IMR-90 (cell line): ENCODE measurements around the gene CCDC88B. TPM values are rescaled to one million over a fixed set of nuclear protein-coding genes. Genes with fewer than 3 reads are reported as not detected.

Experiments used
- ATAC-seq: fragments of 200-7000 bp; cut with Tn5 transposase; 2 replicates; pipeline ENCODE4 v1.9.1; 2020; ENCODE audit warnings: low read depth, mild to moderate bottlenecking, moderate library complexity
- BruUV-seq: library from RNA; stranded (reverse); fragments of 400-500 nt; replicated peaks from 2 replicates; lab custom pipeline; 2021; lab: Mats Ljungman, UMichigan
- CTCF ChIA-PET: fragments of 300-600 bp; formaldehyde crosslinking; extraction: SDS; loops from one replicate; lab custom pipeline; 2021; ENCODE audit warnings: antibody characterized with exemption; lab: Yijun Ruan, JAX
- POLR2A ChIA-PET: fragments of 300-600 bp; sonication (Branson Sonifier 250); formaldehyde crosslinking; loops from one replicate; lab custom pipeline; 2022; ENCODE audit warnings: antibody characterized with exemption; ENCODE audit not compliant: unreplicated experiment; lab: Charles Lee
- DNase-seq: peaks from one replicate; pipeline ENCODE4 v3.0.0; 2013
- H2AFZ ChIP-seq: replicated peaks from 2 replicates; pipeline ENCODE3; 2013; ENCODE audit warnings: low read length, mild to moderate bottlenecking; ENCODE audit not compliant: poor library complexity
- H2AK5ac ChIP-seq: 2 replicates; pipeline ENCODE4 v1.6.1; 2013; ENCODE audit warnings: low read depth, low read length, inconsistent platforms
- H2AK9ac ChIP-seq: replicated peaks from 2 replicates; pipeline ENCODE3; 2013; ENCODE audit warnings: mild to moderate bottlenecking, low read depth, low read length, moderate library complexity; ENCODE audit not compliant: poor library complexity
- H2BK120ac ChIP-seq: 2 replicates; pipeline ENCODE4 v1.6.1; 2013; ENCODE audit warnings: low read depth, low read length, inconsistent platforms
- H2BK15ac ChIP-seq: 3 replicates; pipeline ENCODE4 v1.6.1; 2013; ENCODE audit warnings: low read depth, low read length, inconsistent platforms
- H2BK20ac ChIP-seq: 2 replicates; pipeline ENCODE4 v1.6.1; 2013; ENCODE audit warnings: low read depth, mild to moderate bottlenecking, inconsistent platforms, low read length, moderate library complexity
- H2BK5ac ChIP-seq: 2 replicates; pipeline ENCODE4 v1.6.1; 2013; ENCODE audit warnings: mild to moderate bottlenecking, low read depth, low read length, inconsistent platforms; ENCODE audit not compliant: poor library complexity, severe bottlenecking
- H3K14ac ChIP-seq: replicated peaks from 2 replicates; pipeline ENCODE4 v1.6.1; 2013; ENCODE audit warnings: low read depth, low read length, inconsistent platforms
- H3K18ac ChIP-seq: 2 replicates; pipeline ENCODE4 v1.6.1; 2013; ENCODE audit warnings: low read depth, low read length, control low read depth
- H3K23ac ChIP-seq: 2 replicates; pipeline ENCODE4 v1.6.1; 2013; ENCODE audit warnings: low read depth, low read length, inconsistent platforms
- H3K27ac ChIP-seq: 2 replicates; pipeline ENCODE4 v1.5.1; 2013; ENCODE audit warnings: mild to moderate bottlenecking, control low read depth, low read length; ENCODE audit not compliant: insufficient read depth
- H3K27me3 ChIP-seq: 2 replicates; pipeline ENCODE4 v1.6.1; 2013; ENCODE audit warnings: low read length; ENCODE audit not compliant: control insufficient read depth, insufficient read depth
- H3K36me3 ChIP-seq: 2 replicates; pipeline ENCODE4 v1.6.1; 2013; ENCODE audit warnings: low read length, mixed read lengths; ENCODE audit not compliant: control insufficient read depth, insufficient read depth
- H3K4ac ChIP-seq: 2 replicates; pipeline ENCODE4 v1.6.1; 2013; ENCODE audit warnings: low read depth, low read length, inconsistent platforms
- H3K4me1 ChIP-seq: 2 replicates; pipeline ENCODE4 v1.6.1; 2013; ENCODE audit warnings: low read length, mixed read lengths; ENCODE audit not compliant: control insufficient read depth, insufficient read depth
- H3K4me2 ChIP-seq: 2 replicates; pipeline ENCODE4 v1.6.1; 2013; ENCODE audit warnings: low read depth, mild to moderate bottlenecking, control low read depth, low read length, moderate library complexity
- H3K4me3 ChIP-seq: 2 replicates; pipeline ENCODE4 v1.5.1; 2013; ENCODE audit warnings: low read depth, mild to moderate bottlenecking, control low read depth, low read length, moderate library complexity; ENCODE audit not compliant: insufficient read depth
- H3K56ac ChIP-seq: 2 replicates; pipeline ENCODE4 v1.6.1; 2013; ENCODE audit warnings: low read length, inconsistent platforms; ENCODE audit not compliant: insufficient read depth; ENCODE audit errors: extremely low read depth
- H3K79me1 ChIP-seq, 2 experiments: 2 replicates each; pipeline ENCODE4 v1.6.1; 2013; ENCODE audit warnings: low read length in 2 of 2, inconsistent platforms in 1 of 2, low read depth in 1 of 2
- H3K9ac ChIP-seq: 2 replicates; pipeline ENCODE4 v1.6.1; 2013; ENCODE audit warnings: low read depth, low read length, control low read depth
- H3K9me1 ChIP-seq: 2 replicates; pipeline ENCODE4 v1.6.1; 2013; ENCODE audit warnings: low read length, inconsistent platforms; ENCODE audit not compliant: insufficient read depth
- H3K9me3 ChIP-seq: 2 replicates; pipeline ENCODE4 v1.6.1; 2013; ENCODE audit warnings: low read length; ENCODE audit not compliant: control insufficient read depth, insufficient read depth
- H4K20me1 ChIP-seq: 2 replicates; pipeline ENCODE4 v1.6.1; 2013; ENCODE audit warnings: low read length, inconsistent platforms; ENCODE audit not compliant: insufficient read depth
- H4K5ac ChIP-seq: 2 replicates; pipeline ENCODE4 v1.6.1; 2013; ENCODE audit warnings: mild to moderate bottlenecking, low read depth, low read length, control low read depth
- H4K8ac ChIP-seq, 2 experiments: 2 replicates each; pipeline ENCODE4 v1.6.1; 2013; ENCODE audit warnings: low read depth in 2 of 2, low read length in 2 of 2, control low read depth in 1 of 2, inconsistent platforms in 1 of 2
- H4K91ac ChIP-seq: 2 replicates; pipeline ENCODE4 v1.6.1; 2013; ENCODE audit warnings: low read depth, low read length, inconsistent platforms; ENCODE audit not compliant: insufficient read depth
- BHLHE40 ChIP-seq: fragments of 150-350 bp; IDR thresholded peaks from 2 replicates; pipeline ENCODE4 v1.6.1; 2016; ENCODE audit warnings: mild to moderate bottlenecking, low read depth, low read length
- CEBPB ChIP-seq: IDR thresholded peaks from 2 replicates; pipeline ENCODE4 v1.6.1; 2012; ENCODE audit warnings: low read depth, low read length, improper control_type of control experiment
- CHD1 ChIP-seq: IDR thresholded peaks from 2 replicates; pipeline ENCODE4 v1.6.1; 2012; ENCODE audit warnings: low read depth, low read length, improper control_type of control experiment
- FOS ChIP-seq: fragments of 150-350 bp; IDR thresholded peaks from 2 replicates; pipeline ENCODE4 v1.6.1; 2016; ENCODE audit warnings: low read depth, low read length
- MAFK ChIP-seq: IDR thresholded peaks from 2 replicates; pipeline ENCODE4 v1.6.1; 2012; ENCODE audit warnings: low read depth, low read length, improper control_type of control experiment
- MAZ ChIP-seq: IDR thresholded peaks from 2 replicates; pipeline ENCODE4 v1.6.1; 2012; ENCODE audit warnings: low read depth, mild to moderate bottlenecking, low read length, improper control_type of control experiment, moderate library complexity, borderline replicate concordance
- MXI1 ChIP-seq: IDR thresholded peaks from 2 replicates; pipeline ENCODE4 v1.6.1; 2012; ENCODE audit warnings: low read depth, mild to moderate bottlenecking, low read length, moderate library complexity, borderline replicate concordance
- NFE2L2 ChIP-seq: fragments of 150-350 bp; IDR thresholded peaks from 2 replicates; pipeline ENCODE4 v1.6.1; 2016; ENCODE audit warnings: low read depth, mild to moderate bottlenecking, low read length
- POLR2A ChIP-seq: IDR thresholded peaks from 2 replicates; pipeline ENCODE4 v1.6.1; 2012; ENCODE audit warnings: mild to moderate bottlenecking, low read depth, low read length
- RAD21 ChIP-seq: IDR thresholded peaks from 2 replicates; pipeline ENCODE4 v1.6.1; 2012; ENCODE audit warnings: low read length, improper control_type of control experiment
- RCOR1 ChIP-seq: IDR thresholded peaks from 2 replicates; pipeline ENCODE4 v1.6.1; 2012; ENCODE audit warnings: mild to moderate bottlenecking, low read length, improper control_type of control experiment; ENCODE audit not compliant: insufficient replicate concordance
- RFX5 ChIP-seq: IDR thresholded peaks from 2 replicates; pipeline ENCODE4 v1.8.0; 2012; ENCODE audit warnings: low read depth, mild to moderate bottlenecking, low read length, moderate library complexity
- SMC3 ChIP-seq: fragments of 150-350 bp; IDR thresholded peaks from 2 replicates; pipeline ENCODE4 v1.6.1; 2016; ENCODE audit warnings: low read depth, mild to moderate bottlenecking, antibody characterized with exemption, low read length, moderate library complexity
- WGBS, 2 experiments: methylation state at CpG; one replicate each; pipeline versions ENCODE4 v1.1.5 to v1.1.7; 2013; ENCODE audit warnings: missing lambda C conversion rate in 2 of 2; ENCODE audit not compliant: insufficient read length in 1 of 2; ENCODE audit errors: extremely low coverage in 2 of 2; 5-methylcytosine and 5-hydroxymethylcytosine counted together
- dilution Hi-C: fragments of 300-500 bp; cut with HindIII; formaldehyde crosslinking; loops from one replicate; pipeline ENCODE4 v1.14.3; 2018; ENCODE audit warnings: low sequenced_read_pairs; ENCODE audit not compliant: unreplicated experiment
- in situ Hi-C: fragments of 300-500 bp; cut with MboI; formaldehyde crosslinking; loops from 3 replicates; pipeline ENCODE4 v1.14.3; 2019; ENCODE audit warnings: low sequenced_read_pairs, inconsistent platforms, mixed read lengths
- intact Hi-C: fragments of 100-400 bp; cut with micrococcal nuclease; formaldehyde crosslinking; loops from 2 replicates; pipeline ENCODE4 v1.10.0; 2022
- polyA plus RNA-seq, 3 experiments: library from polyadenylated mRNA; depleted of rRNA; stranded (reverse); fragments of >200 nt; gene quantifications; 2 replicates each; pipeline ENCODE4 v1.2.3, GENCODE V29; 2012; ENCODE audit warnings: low replicate concordance in 1 of 3
- total RNA-seq: library from RNA; depleted of rRNA; stranded (reverse); fragments of >200 nt; gene quantifications from 2 replicates; pipeline ENCODE4 v1.2.3, GENCODE V29; 2012
- TF ChIP-seq, protein P1 (sequence below): fragments of 150-350 bp; IDR thresholded peaks from 2 replicates; pipeline ENCODE4 v1.6.1; 2016; ENCODE audit warnings: low read depth, mild to moderate bottlenecking, low read length, moderate library complexity, borderline replicate concordance
- TF ChIP-seq, protein P2 (sequence below): fragments of 150-350 bp; IDR thresholded peaks from 2 replicates; pipeline ENCODE4 v1.6.1; 2017; ENCODE audit warnings: mild to moderate bottlenecking, antibody characterized with exemption, low read length, low read depth
- TF ChIP-seq, protein P3 (sequence below): conservative IDR thresholded peaks from 2 replicates; pipeline ENCODE4 v1.5.1; 2012; ENCODE audit warnings: mild to moderate bottlenecking, low read depth, low read length, improper control_type of control experiment

CCDC88B gene
- total and polyA plus RNA-seq, 2 of the 4 experiments (the other 2 are of a cell fraction): 1.3 to 2.5 TPM

DNA sequence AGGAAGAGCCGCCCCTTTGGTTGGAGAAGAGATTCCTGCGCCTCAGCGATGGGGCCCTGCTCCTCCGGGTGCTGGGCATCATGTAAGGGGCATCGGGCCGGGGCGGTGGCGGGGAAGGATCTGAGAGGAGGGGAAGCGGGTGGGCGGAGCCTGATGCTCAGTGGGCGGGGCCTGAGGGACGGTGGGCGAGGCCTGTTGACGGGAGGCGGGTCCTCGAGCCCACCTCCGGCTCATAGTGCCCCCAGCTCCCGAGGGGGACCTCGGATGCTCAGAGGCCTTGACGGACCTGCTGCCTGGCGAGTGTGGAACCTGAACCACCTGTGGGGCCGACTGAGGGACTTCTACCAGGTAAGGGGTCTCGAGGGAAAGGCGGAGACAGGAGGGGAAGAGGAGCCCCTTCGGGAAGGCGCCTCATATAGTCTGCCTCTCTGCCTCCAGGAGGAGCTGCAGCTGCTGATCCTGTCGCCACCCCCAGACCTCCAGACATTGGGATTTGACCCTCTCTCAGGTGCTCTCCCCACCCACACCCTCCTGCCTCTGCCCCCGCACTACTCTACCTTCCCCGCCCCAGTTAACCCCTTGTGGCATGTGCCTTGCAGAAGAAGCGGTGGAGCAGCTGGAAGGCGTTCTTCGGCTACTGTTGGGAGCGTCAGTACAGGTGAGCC, 799 bp downstream of the CCDC88B start:
- Histone ChIP-seq H3K4me3 (no peak overlapping the region), H2AK9ac (no peak overlapping the region), H3K4ac (no peak overlapping the region), H3K9me1 (no peaks in the 10 kb centered on the region), H2BK20ac (no peak overlapping the region), H3K4me2 (no peak overlapping the region), H3K23ac (no peak overlapping the region), H2AFZ (peak overlapping the region; percentile 11), H2AK5ac (no peak overlapping the region), H4K8ac (no peak overlapping the region), H3K14ac (no peak overlapping the region), H3K27me3 (peaks cover 9% of the 10 kb centered on the region; the same call in 1 of the 2 replicates), H2BK15ac (no peak overlapping the region), H3K79me1 (no peaks in the 10 kb centered on the region), H2BK120ac (no peak overlapping the region), H3K4me1 (peaks cover 6% of the 10 kb centered on the region), H3K9me3 (no peaks in the 10 kb centered on the region), H2BK5ac (no peak overlapping the region), H3K36me3 (no peaks in the 10 kb centered on the region), H3K9ac (no peak overlapping the region), H4K91ac (no peak overlapping the region), H4K5ac (no peak overlapping the region), H3K56ac (no peak overlapping the region), H3K18ac (no peak overlapping the region), H4K20me1 (no peaks in the 10 kb centered on the region), H3K27ac (no peak overlapping the region)
- TF ChIP-seq, protein P1, sequence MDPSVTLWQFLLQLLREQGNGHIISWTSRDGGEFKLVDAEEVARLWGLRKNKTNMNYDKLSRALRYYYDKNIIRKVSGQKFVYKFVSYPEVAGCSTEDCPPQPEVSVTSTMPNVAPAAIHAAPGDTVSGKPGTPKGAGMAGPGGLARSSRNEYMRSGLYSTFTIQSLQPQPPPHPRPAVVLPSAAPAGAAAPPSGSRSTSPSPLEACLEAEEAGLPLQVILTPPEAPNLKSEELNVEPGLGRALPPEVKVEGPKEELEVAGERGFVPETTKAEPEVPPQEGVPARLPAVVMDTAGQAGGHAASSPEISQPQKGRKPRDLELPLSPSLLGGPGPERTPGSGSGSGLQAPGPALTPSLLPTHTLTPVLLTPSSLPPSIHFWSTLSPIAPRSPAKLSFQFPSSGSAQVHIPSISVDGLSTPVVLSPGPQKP: no peak
- no peak for TF ChIP-seq MAFK
- no peak for TF ChIP-seq MXI1
- TF ChIP-seq POLR2A: no peak
- TF ChIP-seq CEBPB: no peak
- TF ChIP-seq, protein P2, sequence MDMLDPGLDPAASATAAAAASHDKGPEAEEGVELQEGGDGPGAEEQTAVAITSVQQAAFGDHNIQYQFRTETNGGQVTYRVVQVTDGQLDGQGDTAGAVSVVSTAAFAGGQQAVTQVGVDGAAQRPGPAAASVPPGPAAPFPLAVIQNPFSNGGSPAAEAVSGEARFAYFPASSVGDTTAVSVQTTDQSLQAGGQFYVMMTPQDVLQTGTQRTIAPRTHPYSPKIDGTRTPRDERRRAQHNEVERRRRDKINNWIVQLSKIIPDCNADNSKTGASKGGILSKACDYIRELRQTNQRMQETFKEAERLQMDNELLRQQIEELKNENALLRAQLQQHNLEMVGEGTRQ: no peak
- no peak for TF ChIP-seq FOS
- TF ChIP-seq, protein P3, sequence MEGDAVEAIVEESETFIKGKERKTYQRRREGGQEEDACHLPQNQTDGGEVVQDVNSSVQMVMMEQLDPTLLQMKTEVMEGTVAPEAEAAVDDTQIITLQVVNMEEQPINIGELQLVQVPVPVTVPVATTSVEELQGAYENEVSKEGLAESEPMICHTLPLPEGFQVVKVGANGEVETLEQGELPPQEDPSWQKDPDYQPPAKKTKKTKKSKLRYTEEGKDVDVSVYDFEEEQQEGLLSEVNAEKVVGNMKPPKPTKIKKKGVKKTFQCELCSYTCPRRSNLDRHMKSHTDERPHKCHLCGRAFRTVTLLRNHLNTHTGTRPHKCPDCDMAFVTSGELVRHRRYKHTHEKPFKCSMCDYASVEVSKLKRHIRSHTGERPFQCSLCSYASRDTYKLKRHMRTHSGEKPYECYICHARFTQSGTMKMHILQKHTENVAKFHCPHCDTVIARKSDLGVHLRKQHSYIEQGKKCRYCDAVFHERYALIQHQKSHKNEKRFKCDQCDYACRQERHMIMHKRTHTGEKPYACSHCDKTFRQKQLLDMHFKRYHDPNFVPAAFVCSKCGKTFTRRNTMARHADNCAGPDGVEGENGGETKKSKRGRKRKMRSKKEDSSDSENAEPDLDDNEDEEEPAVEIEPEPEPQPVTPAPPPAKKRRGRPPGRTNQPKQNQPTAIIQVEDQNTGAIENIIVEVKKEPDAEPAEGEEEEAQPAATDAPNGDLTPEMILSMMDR: no peak
- no peak for TF ChIP-seq RAD21
- no peak for TF ChIP-seq CHD1
- TF ChIP-seq MAZ: no peak
- TF ChIP-seq SMC3: no peak
- no peak for TF ChIP-seq RCOR1
- no peak for TF ChIP-seq NFE2L2
- no peak for TF ChIP-seq RFX5
- TF ChIP-seq BHLHE40: no peak
- ATAC-seq (no peak), DNase-seq (no peak)
- intact Hi-C loops: no loop called here
- BruUV-seq: no TSS peak
- dilution Hi-C loops: no loop called here
- WGBS, 2 experiments: 41% methylated on average over 9 of the region's 33 CpGs; no CpG with 5 or more reads in 1 of the 2 experiments
- ChIA-PET CTCF (interaction anchor here (0.6 kb wide), 1 partner anchor 14 kb away, joined by 3 read pairs; no protein-coding TSS in a partner anchor), POLR2A (no interaction called here)
- in situ Hi-C loops: no loop called here
